Stimulated activated CD4-positive, alpha-beta T cell treated with anti-CD3 and anti-CD28 coated beads, Interleukin-15, amount 100 ng/mL, for 24 hours (primary cell): ENCODE data around the gene NCAPD2.

Source experiments
- DNase-seq: peaks from one replicate; pipeline ENCODE4 v3.0.0-alpha.2; 2020

NCAPD2 gene

DNA sequence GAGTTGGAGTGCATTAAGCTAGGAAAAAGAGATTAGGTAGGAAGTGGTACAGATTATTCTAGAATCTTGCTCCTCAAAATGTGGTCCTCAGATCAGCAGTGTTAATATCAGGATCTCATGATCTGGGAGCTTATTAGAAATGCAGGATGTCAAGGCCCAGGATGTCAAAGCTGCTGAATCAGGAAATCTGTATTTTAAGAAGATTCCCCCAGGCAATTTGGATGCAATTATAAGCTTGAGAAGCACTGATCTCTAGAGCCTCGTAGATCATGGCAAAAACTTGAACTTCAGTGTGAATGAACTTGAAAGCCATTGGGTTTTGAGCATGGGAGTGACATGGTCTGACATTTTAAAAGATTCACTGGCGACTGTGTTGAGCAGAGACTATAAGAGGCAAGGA is 6.6 kb downstream of the NCAPD2 start:
- DNase-seq, result no peak

DNA sequence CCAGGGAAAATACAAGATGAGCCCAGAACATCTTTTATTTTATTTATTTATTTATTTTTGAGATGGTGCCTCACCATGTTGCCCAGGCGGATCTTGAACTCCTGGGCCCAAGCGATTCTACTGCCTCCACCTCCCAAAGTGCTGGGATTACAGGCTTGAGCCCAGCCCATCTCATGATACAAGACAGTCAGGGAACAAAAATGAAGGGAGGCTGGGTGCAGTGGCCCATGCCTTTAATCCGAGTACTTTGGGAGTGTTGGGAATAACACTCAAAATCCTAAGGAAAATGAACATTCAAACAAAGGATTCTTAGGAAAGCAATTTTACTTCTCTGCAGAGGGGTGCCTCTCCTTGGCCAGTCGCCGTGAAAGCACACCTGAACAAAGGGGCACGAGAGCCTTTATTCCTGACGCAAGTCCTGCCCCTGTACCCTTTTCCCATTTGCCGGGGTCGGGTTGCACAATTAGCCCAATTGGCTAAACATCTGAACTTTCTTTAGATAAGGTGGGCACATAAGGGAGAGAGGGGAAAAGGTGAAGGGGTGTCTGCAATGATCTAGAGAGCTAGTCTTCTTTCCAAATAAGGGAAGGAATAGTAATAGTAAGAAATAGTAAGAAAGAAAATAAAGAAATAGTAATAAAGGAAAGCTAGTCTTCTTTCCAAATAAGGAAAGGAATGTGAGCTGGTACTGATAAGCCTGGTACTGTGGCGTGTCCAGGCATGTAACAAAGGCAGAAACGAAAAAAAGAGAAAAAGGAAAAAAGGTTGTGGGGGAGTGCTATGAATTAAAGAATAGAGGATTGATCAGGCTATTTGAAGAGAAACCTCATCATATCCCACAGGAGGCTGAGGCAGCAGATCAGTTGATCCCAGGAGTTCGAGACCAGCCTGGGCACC is 13.4 kb downstream of the NCAPD2 start:
- no peak for DNase-seq

DNA sequence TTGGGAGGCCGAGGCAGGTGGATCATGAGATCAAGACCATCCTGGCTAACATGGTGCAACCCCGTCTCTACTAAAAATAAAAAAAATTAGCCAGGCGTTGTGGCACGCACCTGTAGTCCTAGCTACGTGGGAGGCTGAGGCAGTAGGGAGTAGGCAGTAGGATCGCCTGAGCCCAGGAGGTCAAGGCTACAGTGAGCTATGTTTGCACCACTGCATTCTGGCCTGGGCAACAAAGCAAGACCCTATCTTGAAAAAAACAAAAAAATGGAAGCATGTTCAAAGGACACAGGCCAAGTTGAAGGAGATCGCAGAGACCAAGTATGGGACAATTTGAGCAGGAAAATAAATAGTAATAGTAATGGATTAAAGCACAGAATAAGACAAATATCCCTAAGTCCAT is 14.2 kb downstream of the NCAPD2 start:
- no peak for DNase-seq

DNA sequence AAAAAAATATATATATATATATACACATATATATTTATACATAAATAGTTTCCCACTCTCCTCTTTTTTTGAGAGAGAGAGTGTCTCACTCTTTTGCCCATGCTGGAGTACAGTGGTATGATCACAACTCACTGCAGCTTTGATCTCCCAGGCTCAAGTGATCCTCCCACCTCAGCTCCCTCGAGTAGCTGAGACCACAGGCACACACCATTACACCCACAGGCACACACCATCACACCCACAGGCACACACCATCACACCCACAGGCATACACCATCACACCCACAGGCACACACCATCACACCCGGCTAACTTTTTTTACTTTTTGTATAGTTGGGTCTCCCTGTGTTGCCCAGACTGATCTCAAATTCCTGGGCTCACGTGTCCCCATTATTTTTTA is 26.3 kb downstream of the NCAPD2 start:
- DNase-seq, result no peak

DNA sequence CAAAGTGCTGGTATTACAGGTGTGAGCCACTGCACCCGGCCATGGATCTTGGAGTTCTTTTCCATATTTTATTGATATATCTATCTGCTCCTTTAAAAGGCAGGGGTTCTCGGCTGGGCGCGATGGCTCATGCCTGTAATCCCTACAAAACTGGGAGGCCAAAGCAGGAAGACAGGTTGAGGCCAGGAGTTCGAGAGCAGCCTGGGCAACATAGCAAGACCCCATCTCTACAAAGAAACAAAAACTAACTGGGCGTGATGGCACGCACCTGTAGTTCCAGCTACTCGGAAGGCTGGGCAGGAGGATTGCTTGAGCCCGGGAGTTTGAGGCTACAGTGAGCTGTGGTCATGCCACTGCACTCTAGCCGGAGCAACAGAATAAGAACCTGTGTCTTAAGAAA is 28.3 kb downstream of the NCAPD2 start:
- no peak for DNase-seq

DNA sequence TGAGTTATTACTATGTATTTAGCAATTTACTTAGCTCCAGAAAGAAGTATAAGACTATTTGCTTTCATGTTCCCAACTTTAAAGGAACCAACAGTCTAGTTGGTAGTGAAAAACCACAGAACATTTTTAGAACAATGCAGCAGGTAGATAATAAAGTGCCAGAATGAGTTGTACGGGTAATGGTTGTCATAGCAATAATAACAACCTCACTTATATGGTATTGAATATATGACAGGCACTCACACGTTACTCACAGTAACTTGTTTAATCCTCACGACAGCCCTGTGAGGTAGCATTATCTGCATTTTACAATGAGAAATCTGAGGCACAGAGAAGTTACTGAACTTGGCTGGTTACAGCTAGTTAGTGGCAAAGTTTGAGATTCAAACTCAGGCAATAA is 29.8 kb downstream of the NCAPD2 start:
- DNase-seq, result no peak

DNA sequence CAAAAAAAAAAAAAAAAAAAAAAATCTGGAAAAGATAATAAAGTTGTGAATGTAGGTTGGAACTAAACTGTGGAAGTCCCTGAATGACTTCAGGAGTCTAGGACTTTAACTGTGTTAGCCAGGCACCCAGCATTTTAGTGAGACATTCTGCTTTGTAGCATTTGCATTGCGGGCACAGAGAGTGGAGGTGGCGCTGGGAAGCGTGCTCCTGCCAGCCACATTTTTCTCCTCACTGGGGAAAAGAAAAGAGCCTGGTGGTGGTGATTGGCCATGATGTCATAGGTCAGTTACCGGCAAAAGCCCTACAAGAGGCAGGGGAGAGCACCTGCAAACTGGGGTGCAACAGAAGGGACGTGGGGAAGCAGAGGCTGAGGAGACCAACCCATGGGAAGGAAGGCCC is 30.7 kb downstream of the NCAPD2 start:
- DNase-seq, result no peak

DNA sequence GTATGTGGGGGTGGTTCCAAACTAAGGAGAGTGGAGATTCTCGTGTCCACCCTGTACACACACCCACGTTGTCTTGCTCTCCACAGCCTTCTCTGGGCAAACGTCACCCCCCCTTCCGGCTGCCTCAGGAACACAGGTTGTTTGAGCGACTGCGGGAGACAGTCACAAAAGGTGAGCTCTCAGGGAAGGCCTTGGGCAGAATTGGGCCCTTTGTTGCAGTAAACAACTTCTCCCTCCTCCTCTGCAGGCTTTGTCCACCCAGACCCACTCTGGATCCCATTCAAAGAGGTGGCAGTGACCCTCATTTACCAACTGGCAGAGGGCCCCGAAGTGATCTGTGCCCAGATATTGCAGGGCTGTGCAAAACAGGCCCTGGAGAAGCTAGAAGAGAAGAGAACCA is 32.3 kb downstream of the NCAPD2 start:
- DNase-seq, result no peak

DNA sequence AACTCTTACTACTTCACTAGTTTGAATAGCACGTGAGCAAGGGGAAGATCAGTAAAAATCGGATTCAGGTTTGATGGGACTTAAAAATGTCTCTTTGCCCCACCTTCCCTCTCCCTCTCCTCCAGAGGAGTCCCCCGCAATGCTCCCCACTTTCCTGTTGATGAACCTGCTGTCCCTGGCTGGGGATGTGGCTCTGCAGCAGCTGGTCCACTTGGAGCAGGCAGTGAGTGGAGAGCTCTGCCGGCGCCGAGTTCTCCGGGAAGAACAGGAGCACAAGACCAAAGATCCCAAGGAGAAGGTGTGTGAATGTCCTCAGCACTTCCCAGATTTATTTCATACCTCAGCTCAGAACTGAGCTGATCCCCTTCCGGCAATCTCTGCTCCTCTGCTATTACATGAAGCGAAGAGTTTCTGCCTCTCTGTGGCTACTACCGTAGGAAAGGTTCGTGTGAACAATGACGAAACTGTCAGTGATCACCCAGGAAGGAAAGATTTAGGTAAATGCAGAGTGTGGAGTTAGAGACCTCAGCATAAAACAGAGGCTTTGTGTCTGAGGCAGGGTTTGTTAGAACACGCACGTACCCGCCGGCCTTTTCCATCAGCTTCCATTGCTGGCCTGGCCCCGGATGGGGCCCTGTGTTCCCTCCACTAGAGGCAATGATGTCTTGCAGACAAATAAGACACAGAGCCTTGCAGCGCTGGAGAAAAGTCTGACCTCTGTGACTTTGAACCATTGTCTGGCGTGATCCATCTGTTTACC is 33.0 kb downstream of the NCAPD2 start:
- DNase-seq, result no peak

DNA sequence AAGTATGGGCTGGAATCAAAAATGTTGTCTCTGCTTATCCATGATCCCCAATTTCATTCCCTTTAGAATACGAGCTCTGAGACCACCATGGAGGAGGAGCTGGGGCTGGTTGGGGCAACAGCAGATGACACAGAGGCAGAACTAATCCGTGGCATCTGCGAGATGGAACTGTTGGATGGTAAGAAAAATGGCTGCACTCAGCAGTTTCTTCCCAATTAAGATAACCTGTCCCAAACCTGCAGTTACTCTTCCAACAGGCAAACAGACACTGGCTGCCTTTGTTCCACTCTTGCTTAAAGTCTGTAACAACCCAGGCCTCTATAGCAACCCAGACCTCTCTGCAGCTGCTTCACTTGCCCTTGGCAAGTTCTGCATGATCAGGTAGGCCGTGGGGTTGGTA is 33.8 kb downstream of the NCAPD2 start:
- no peak for DNase-seq

DNA sequence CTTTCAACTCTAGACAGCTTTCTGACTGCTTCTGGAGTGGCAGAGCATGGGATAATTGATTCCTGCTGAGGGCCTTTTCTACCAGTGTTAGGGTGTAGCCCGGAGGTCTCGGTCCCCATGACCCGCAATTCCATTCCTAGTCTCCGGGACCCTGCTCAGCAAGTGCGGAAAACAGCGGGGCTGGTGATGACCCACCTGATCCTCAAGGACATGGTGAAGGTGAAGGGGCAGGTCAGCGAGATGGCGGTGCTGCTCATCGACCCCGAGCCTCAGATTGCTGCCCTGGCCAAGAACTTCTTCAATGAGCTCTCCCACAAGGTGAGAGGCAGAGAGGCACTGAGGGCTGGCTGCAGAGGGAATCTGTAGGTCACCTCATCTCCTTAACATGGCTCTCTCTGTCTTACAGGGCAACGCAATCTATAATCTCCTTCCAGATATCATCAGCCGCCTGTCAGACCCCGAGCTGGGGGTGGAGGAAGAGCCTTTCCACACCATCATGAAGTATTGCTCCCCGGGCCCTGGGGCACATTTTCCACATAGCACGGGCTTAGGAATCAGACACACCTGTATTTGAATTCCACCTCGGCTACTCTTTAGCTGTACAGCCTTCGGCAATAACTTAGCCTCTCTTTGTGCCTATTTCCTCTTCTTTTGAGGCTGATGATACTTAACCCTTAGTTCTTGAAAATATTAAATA is 34.8 kb downstream of the NCAPD2 start:
- no peak for DNase-seq

DNA sequence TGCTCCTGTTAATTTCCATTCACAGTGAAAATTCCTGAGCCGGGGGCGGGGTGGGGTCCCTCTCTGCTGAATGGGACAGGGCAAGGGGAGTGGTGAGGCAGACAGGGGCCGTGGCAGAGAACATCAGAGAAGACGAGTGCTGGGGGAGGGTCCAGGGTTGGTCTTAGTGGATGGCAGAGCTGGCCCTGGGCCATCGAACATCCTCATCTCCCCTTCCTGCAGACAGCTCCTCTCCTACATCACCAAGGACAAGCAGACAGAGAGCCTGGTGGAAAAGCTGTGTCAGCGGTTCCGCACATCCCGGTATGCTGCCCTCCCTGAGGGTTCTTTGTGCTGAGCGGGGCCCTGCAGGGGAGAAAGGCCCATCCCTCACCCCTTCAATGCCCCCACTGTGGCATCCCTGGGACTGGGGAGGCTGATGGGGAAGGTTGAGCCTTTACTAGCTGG is 35.4 kb downstream of the NCAPD2 start:
- DNase-seq, result no peak

DNA sequence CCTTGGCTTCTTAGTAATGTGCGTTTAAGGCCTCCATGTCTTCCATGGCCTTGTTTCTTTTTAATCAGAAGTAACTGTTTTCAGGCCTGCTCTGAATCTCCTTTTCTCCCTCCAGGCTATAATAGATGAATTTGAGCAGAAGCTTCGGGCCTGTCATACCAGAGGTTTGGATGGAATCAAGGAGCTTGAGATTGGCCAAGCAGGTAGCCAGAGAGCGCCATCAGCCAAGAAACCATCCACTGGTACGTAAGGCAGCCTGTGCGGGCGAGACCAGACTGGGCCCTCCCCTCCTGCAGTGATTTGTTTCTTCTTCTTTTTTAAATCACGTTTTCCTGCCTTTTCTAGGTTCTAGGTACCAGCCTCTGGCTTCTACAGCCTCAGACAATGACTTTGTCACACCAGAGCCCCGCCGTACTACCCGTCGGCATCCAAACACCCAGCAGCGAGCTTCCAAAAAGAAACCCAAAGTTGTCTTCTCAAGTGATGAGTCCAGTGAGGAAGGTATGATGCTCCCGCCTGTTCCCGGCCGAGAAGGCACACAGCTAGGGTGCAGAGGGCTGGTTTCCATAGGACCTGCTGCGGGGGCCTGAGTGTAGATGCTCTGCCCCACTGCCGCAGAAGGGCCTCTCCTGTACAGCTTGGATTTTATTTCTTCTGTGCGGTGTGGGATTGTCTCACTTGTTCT is 36.8 kb downstream of the NCAPD2 start:
- no peak for DNase-seq

DNA sequence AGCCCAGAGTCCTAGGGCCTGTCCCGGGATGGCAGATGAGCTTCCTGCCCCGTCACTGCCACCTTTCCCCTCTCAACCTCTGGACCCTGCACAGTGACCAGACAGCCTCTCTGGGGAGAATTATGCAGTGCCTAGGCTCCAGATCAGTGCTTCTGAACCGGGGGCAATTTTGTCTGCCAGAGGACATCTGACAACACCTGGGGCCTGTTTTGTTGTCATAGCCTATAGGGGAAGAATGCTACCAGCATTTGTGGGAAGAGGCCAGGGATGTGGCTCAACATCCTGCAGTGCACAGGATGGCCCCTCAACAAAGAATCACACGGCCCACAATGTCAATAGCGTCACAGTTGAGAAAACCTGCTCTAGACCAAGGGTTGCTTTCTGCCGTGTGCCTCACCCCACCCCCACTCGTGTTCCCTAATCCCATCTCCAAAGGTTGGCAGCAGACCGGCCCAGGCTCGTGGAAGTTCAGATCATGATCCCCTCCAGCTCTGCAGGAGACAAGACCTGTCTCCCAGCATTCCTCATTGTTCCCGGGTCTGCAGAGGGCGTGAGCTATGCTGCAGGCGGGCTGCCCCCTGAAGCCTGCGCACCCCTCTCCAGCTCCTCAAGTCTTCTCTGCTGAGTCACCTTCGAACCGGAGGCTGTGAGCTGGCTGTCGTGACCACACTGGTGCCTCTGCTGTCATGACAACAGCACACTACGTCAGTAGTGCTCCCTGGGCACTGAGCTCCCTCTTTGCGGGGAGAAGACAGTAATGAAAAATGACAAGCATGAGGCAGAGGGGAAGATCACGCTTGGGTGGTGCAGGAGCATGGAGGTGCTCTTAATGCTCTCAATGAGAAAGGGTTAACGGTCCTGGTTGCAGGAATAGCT is 38.4 kb downstream of the NCAPD2 start:
- DNase-seq, result peak; percentile 90

DNA sequence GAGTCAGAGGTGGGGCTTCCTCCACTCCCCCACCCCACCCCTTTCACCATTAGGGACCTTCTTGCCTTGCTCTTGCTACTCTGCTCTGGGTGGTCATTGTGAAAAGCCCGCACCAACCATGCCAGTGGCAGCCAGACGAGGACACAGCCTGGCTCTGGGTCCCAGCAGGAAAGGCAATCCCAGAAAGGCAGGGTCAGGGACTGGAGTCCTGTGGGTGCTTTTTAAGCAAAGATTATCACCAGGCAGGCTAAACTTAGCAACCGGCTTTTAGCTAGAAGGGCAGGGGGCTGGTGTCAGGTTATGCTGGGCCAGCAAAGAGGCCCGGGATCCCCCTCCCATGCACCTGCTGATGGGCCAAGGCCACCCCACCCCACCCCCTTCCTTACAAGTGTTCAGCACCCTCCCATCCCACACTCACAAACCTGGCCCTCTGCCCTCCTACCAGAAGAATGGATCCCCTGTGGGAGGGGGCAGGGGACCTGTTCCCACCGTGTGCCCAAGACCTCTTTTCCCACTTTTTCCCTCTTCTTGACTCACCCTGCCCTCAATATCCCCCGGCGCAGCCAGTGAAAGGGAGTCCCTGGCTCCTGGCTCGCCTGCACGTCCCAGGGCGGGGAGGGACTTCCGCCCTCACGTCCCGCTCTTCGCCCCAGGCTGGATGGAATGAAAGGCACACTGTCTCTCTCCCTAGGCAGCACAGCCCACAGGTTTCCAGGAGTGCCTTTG is 39.2 kb downstream of the NCAPD2 start:
- DNase-seq, result peak; percentile 78

DNA sequence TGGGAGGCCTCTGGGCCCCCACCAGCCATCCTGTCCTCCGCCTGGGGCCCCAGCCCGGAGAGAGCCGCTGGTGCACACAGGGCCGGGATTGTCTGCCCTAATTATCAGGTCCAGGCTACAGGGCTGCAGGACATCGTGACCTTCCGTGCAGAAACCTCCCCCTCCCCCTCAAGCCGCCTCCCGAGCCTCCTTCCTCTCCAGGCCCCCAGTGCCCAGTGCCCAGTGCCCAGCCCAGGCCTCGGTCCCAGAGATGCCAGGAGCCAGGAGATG is 39.7 kb downstream of the NCAPD2 start:
- DNase-seq, result no peak

DNA sequence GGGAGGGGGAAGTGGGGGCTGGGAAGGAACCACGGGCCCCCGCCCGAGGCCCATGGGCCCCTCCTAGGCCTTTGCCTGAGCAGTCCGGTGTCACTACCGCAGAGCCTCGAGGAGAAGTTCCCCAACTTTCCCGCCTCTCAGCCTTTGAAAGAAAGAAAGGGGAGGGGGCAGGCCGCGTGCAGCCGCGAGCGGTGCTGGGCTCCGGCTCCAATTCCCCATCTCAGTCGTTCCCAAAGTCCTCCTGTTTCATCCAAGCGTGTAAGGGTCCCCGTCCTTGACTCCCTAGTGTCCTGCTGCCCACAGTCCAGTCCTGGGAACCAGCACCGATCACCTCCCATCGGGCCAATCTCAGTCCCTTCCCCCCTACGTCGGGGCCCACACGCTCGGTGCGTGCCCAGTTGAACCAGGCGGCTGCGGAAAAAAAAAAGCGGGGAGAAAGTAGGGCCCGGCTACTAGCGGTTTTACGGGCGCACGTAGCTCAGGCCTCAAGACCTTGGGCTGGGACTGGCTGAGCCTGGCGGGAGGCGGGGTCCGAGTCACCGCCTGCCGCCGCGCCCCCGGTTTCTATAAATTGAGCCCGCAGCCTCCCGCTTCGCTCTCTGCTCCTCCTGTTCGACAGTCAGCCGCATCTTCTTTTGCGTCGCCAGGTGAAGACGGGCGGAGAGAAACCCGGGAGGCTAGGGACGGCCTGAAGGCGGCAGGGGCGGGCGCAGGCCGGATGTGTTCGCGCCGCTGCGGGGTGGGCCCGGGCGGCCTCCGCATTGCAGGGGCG is 40.2 kb downstream of the NCAPD2 start, which contains the start of gene GAPDH:
GAPDH (plus strand) TSS at position 595 of the 772 bp plus-strand sequence. CDS start 316 bp downstream, outside the sequence.
- peak; percentile 92 for DNase-seq

DNA sequence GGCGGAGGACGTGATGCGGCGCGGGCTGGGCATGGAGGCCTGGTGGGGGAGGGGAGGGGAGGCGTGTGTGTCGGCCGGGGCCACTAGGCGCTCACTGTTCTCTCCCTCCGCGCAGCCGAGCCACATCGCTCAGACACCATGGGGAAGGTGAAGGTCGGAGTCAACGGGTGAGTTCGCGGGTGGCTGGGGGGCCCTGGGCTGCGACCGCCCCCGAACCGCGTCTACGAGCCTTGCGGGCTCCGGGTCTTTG is 40.7 kb downstream of the NCAPD2 start:
- no peak for DNase-seq

DNA sequence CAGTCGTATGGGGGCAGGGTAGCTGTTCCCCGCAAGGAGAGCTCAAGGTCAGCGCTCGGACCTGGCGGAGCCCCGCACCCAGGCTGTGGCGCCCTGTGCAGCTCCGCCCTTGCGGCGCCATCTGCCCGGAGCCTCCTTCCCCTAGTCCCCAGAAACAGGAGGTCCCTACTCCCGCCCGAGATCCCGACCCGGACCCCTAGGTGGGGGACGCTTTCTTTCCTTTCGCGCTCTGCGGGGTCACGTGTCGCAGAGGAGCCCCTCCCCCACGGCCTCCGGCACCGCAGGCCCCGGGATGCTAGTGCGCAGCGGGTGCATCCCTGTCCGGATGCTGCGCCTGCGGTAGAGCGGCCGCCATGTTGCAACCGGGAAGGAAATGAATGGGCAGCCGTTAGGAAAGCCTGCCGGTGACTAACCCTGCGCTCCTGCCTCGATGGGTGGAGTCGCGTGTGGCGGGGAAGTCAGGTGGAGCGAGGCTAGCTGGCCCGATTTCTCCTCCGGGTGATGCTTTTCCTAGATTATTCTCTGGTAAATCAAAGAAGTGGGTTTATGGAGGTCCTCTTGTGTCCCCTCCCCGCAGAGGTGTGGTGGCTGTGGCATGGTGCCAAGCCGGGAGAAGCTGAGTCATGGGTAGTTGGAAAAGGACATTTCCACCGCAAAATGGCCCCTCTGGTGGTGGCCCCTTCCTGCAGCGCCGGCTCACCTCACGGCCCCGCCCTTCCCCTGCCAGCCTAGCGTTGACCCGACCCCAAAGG is 41.2 kb downstream of the NCAPD2 start:
- DNase-seq, result peak; percentile 85

DNA sequence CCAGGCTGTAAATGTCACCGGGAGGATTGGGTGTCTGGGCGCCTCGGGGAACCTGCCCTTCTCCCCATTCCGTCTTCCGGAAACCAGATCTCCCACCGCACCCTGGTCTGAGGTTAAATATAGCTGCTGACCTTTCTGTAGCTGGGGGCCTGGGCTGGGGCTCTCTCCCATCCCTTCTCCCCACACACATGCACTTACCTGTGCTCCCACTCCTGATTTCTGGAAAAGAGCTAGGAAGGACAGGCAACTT is 41.7 kb downstream of the NCAPD2 start:
- no peak for DNase-seq
